ENCODE data around the gene FANCE.

- TF ChIP-seq, protein P1, sequence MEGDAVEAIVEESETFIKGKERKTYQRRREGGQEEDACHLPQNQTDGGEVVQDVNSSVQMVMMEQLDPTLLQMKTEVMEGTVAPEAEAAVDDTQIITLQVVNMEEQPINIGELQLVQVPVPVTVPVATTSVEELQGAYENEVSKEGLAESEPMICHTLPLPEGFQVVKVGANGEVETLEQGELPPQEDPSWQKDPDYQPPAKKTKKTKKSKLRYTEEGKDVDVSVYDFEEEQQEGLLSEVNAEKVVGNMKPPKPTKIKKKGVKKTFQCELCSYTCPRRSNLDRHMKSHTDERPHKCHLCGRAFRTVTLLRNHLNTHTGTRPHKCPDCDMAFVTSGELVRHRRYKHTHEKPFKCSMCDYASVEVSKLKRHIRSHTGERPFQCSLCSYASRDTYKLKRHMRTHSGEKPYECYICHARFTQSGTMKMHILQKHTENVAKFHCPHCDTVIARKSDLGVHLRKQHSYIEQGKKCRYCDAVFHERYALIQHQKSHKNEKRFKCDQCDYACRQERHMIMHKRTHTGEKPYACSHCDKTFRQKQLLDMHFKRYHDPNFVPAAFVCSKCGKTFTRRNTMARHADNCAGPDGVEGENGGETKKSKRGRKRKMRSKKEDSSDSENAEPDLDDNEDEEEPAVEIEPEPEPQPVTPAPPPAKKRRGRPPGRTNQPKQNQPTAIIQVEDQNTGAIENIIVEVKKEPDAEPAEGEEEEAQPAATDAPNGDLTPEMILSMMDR (IDR thresholded peaks at IDR 0.05) = no peak
- TF ChIP-seq POLR2A (IDR thresholded peaks at IDR 0.05) = no peak
These were observed 55.1 kb downstream of the FANCE start for GRCh38 chr6:35507221-35507620.

Measured in body of pancreas (tissue), 4 donors.